ENCODE results near the gene NFIB. TPM values are rescaled to one million over a fixed set of nuclear protein-coding genes. Genes with fewer than 3 reads are reported as not detected.

Gene NFIB
- total RNA-seq, 1 experiment from 2014 or later: 0.61 TPM

DNA sequence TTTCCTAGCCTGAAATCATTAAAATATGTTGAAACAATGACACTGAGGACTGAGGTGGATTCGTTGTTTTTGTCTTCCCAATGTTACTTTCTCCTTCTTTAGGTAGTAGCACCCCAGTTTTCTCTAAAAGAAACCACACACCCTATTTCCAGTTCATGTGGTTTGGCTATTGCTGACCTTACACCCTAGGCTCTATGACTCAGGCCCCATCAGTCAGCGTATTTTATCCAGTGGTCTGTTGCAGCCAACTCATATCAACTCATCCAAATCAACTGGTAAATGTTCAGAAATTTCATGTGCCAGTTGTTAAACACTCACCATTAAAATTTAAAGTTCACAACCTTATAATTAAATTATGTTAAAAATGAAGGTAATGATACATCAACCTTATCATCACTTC is 44.6 kb upstream of the NFIB start:
- Mint-ChIP-seq H3K4me3 (ENCODE audit: unreplicated experiment) (no peak overlapping the region), H3K27me3 (ENCODE audit: insufficient read depth, unreplicated experiment) (peaks cover 8% of the 10 kb centered on the region), H3K9me3 (ENCODE audit: unreplicated experiment) (no peaks in the 10 kb centered on the region), H3K4me1 (ENCODE audit: low read depth, unreplicated experiment) (no peaks in the 10 kb centered on the region), H3K36me3 (ENCODE audit: insufficient read depth, unreplicated experiment) (no peaks in the 10 kb centered on the region), H3K27ac (ENCODE audit: unreplicated experiment) (no peak overlapping the region)
- DNase-seq: no peak
- POLR2A ChIA-PET: no interaction called here
- intact Hi-C loops (cut with micrococcal nuclease; ENCODE audit: unreplicated experiment): no loop called here
- CTCF ChIA-PET: no interaction called here
- BruUV-seq (replicated peaks): no TSS peak
- Histone ChIP-seq H3K9me3 (no peaks in the 10 kb centered on the region), H3K4me3 (ENCODE audit: low read depth, low read length) (no peak overlapping the region), H3K27me3 (replicated peaks; ENCODE audit: control insufficient read depth, insufficient read depth, low read length) (no peaks in the 10 kb centered on the region), H3K4me1 (no peaks in the 10 kb centered on the region), H3K36me3 (ENCODE audit: control insufficient read depth, insufficient read depth, low read length) (no peaks in the 10 kb centered on the region)
- TF ChIP-seq CTCF (IDR thresholded peaks at IDR 0.05; ENCODE audit: insufficient read depth in 1 of 2, low read depth in 1 of 2, low read length in 1 of 2, severe bottlenecking in 1 of 2, unreplicated experiment in 1 of 2): no peak

DNA sequence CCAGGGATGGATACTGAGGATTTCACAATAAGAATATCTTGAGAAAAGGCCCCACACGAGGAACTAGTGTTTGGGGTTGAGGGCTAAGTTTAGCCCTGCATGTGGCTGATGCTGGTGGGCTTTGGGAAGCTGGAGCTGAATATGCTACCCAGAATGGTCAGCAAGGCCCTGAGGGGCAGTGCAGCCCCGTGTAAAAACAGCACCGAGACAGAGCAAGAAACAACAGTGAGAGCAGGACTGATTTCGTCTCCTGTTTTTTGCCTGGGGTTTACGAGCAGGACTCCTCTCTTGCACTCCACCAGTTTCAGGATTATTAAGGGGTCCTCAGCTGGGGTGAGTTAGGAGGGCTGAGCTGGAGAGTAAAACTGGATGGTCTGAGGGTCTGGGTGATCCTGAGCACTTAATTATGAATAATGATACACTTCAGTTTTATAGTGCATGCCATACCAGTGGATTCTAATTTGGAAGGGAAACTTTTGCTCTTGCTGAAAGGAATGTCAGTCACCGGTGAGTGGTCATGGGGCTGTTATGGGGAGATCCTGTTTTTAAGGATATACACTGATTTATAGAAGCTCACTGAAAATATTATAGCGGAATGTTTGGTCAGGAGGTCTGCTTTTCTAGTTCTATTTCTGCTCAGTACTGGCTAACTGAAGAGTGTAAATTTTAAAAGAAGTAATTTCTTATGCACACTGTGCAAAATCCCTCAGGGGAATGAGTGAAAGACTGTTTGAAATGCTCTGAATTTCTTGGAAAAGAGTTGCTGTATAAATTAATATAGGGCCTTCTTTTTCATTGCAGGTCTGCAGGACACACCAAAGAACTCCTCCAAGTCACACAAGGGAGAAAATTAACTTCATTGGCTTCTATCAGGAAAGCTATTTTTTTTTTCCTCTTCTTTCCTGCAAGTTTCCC is 42.7 kb upstream of the NFIB start:
- no TSS peak for BruUV-seq (replicated peaks)
- ChIA-PET CTCF (no interaction called here), POLR2A (no interaction called here)
- Histone ChIP-seq H3K4me1 (no peaks in the 10 kb centered on the region), H3K27me3 (replicated peaks; ENCODE audit: control insufficient read depth, insufficient read depth, low read length) (no peaks in the 10 kb centered on the region), H3K4me3 (ENCODE audit: low read depth, low read length) (no peak overlapping the region), H3K36me3 (ENCODE audit: control insufficient read depth, insufficient read depth, low read length) (no peaks in the 10 kb centered on the region), H3K9me3 (no peaks in the 10 kb centered on the region)
- no peak for DNase-seq
- Mint-ChIP-seq H3K27me3 (ENCODE audit: insufficient read depth, unreplicated experiment) (peaks cover 8% of the 10 kb centered on the region), H3K4me3 (ENCODE audit: unreplicated experiment) (no peak overlapping the region), H3K4me1 (ENCODE audit: low read depth, unreplicated experiment) (no peaks in the 10 kb centered on the region), H3K36me3 (ENCODE audit: insufficient read depth, unreplicated experiment) (no peaks in the 10 kb centered on the region), H3K27ac (ENCODE audit: unreplicated experiment) (no peak overlapping the region), H3K9me3 (ENCODE audit: unreplicated experiment) (no peaks in the 10 kb centered on the region)
- intact Hi-C loops (cut with micrococcal nuclease; ENCODE audit: unreplicated experiment): no loop called here
- no peak for TF ChIP-seq CTCF (IDR thresholded peaks at IDR 0.05; ENCODE audit: insufficient read depth in 1 of 2, low read depth in 1 of 2, low read length in 1 of 2, severe bottlenecking in 1 of 2, unreplicated experiment in 1 of 2)

DNA sequence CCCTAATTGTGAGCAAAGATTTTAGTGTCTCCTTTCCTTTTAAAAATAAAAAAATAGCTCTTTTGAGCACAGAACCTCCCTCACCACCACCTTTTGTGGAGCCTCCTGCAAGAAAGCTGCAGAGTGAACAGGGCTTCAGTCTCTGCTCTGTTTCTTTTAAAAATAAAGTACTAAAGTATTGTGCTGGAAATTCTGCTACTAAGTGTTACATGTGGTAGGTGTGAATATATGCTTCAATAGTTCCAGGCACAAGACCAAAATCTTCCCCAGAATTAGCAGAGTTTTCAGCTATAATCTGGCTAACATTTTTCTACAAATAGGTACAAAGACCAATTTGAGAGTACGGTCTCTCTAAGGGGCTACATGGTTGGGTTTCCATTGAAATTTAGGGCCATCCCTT is 40.3 kb upstream of the NFIB start:
- no peak for TF ChIP-seq CTCF (IDR thresholded peaks at IDR 0.05; ENCODE audit: insufficient read depth in 1 of 2, low read depth in 1 of 2, low read length in 1 of 2, severe bottlenecking in 1 of 2, unreplicated experiment in 1 of 2)
- ChIA-PET POLR2A (no interaction called here), CTCF (interaction anchor here (1.3 kb wide), 1 partner anchor 926 kb away, joined by 4 read pairs; no protein-coding TSS in a partner anchor)
- H3K36me3 ChIP-seq (ENCODE audit: control insufficient read depth, insufficient read depth, low read length): no peaks in the 10 kb centered on the region
- no peaks in the 10 kb centered on the region for H3K9me3 ChIP-seq
- H3K4me3 ChIP-seq (ENCODE audit: low read depth, low read length): no peak overlapping the region
- H3K4me1 Mint-ChIP-seq (ENCODE audit: low read depth, unreplicated experiment): no peaks in the 10 kb centered on the region
- H3K27me3 ChIP-seq (replicated peaks; ENCODE audit: control insufficient read depth, insufficient read depth, low read length): no peaks in the 10 kb centered on the region; the same call in 1 of the 2 replicates
- BruUV-seq (replicated peaks): no TSS peak
- no peak overlapping the region for H3K4me3 Mint-ChIP-seq (ENCODE audit: unreplicated experiment)
- no peak for DNase-seq
- H3K9me3 Mint-ChIP-seq (ENCODE audit: unreplicated experiment): no peaks in the 10 kb centered on the region
- intact Hi-C loops (cut with micrococcal nuclease; ENCODE audit: unreplicated experiment): loop anchor here (5.0 kb wide), 1 partner anchor 1002 kb away; no protein-coding TSS in a partner anchor
- no peak overlapping the region for H3K27ac Mint-ChIP-seq (ENCODE audit: unreplicated experiment)
- peaks cover 19% of the 10 kb centered on the region for H3K27me3 Mint-ChIP-seq (ENCODE audit: insufficient read depth, unreplicated experiment)
- H3K36me3 Mint-ChIP-seq (ENCODE audit: insufficient read depth, unreplicated experiment): no peaks in the 10 kb centered on the region
- no peaks in the 10 kb centered on the region for H3K4me1 ChIP-seq
